HEK293 (cell line): ENCODE measurements around the gene FAM151B.

Experiments used
- CTCF ChIA-PET: fragments of 350-600 bp; formaldehyde crosslinking; extraction: SDS; loops from one replicate; lab custom pipeline; 2021; ENCODE audit warnings: antibody characterized with exemption; lab: Yijun Ruan, JAX
- POLR2A ChIA-PET: fragments of 300-600 bp; formaldehyde crosslinking; extraction: SDS; loops from one replicate; lab custom pipeline; 2020; ENCODE audit warnings: antibody characterized with exemption, inconsistent platforms; lab: Yijun Ruan, JAX
- H3K27ac ChIP-seq: fragments of 200-500 bp; sonication (Bioruptor generic); 2 replicates; pipeline ENCODE4 v1.5.1; 2014; ENCODE audit warnings: low read depth, low read length, control low read depth, inconsistent platforms; ENCODE audit errors: extremely low read depth
- H3K36me3 ChIP-seq, 2 experiments: fragments of 200-500 bp in 1 of 2; sonication (Bioruptor generic) in 1 of 2; 1 replicate in 1 of 2; 2 replicates in 1 of 2; pipeline ENCODE4 v1.5.1; 2014 to 2017; ENCODE audit warnings: inconsistent platforms in 2 of 2, low read length in 2 of 2; ENCODE audit not compliant: control insufficient read depth in 2 of 2, insufficient read depth in 1 of 2
- H3K4me1 ChIP-seq: fragments of 200-500 bp; sonication (Bioruptor generic); 2 replicates; pipeline ENCODE4 v1.5.1; 2014; ENCODE audit warnings: mild to moderate bottlenecking, low read length, inconsistent platforms; ENCODE audit not compliant: control insufficient read depth, insufficient read depth
- H3K4me3 ChIP-seq: 2 replicates; pipeline ENCODE4 v1.5.1; 2011; ENCODE audit warnings: low read depth, mild to moderate bottlenecking, control low read depth, low read length, moderate library complexity
- H3K9me3 ChIP-seq: fragments of 200-500 bp; sonication (Bioruptor generic); 2 replicates; pipeline ENCODE4 v1.5.1; 2014; ENCODE audit warnings: low read depth, low read length, inconsistent platforms; ENCODE audit not compliant: control insufficient read depth, insufficient read depth
- HOXC10 ChIP-seq: sonication (generic); formaldehyde crosslinking; IDR thresholded peaks from 2 replicates; pipeline ENCODE4 v1.8.1; 2023; ENCODE audit warnings: mild to moderate bottlenecking, missing genetic modification reagents
- OSR2 ChIP-seq: fragments of 450-650 bp; formaldehyde crosslinking; IDR thresholded peaks from 2 replicates; pipeline ENCODE4 v1.5.1; 2016; ENCODE audit warnings: missing biosample characterization, missing genetic modification characterization
- SP3 ChIP-seq: fragments of 450-650 bp; formaldehyde crosslinking; IDR thresholded peaks from 2 replicates; pipeline ENCODE4 v1.5.1; 2016; ENCODE audit warnings: missing biosample characterization, missing genetic modification characterization
- ZBTB20 ChIP-seq: fragments of 450-650 bp; formaldehyde crosslinking; IDR thresholded peaks from 2 replicates; pipeline ENCODE4 v1.5.1; 2016; ENCODE audit warnings: missing biosample characterization, missing genetic modification characterization
- ZFP37 ChIP-seq: fragments of 450-650 bp; formaldehyde crosslinking; IDR thresholded peaks from 2 replicates; pipeline ENCODE4 v1.5.1; 2016; ENCODE audit warnings: missing biosample characterization, missing genetic modification characterization
- ZNF239 ChIP-seq: fragments of 450-650 bp; formaldehyde crosslinking; IDR thresholded peaks from 2 replicates; pipeline ENCODE4 v1.5.1; 2016; ENCODE audit warnings: missing biosample characterization, missing genetic modification characterization
- ZNF24 ChIP-seq: fragments of 450-650 bp; formaldehyde crosslinking; IDR thresholded peaks from 2 replicates; pipeline ENCODE4 v1.5.1; 2016; ENCODE audit warnings: missing biosample characterization, missing genetic modification characterization
- ZNF514 ChIP-seq: fragments of 450-650 bp; formaldehyde crosslinking; IDR thresholded peaks from 2 replicates; pipeline ENCODE4 v1.5.1; 2016; ENCODE audit warnings: missing biosample characterization, missing genetic modification characterization
- ZNF585B ChIP-seq: fragments of 450-650 bp; formaldehyde crosslinking; IDR thresholded peaks from 2 replicates; pipeline ENCODE4 v1.5.1; 2016; ENCODE audit warnings: missing biosample characterization, missing genetic modification characterization
- ZNF629 ChIP-seq: fragments of 450-650 bp; formaldehyde crosslinking; IDR thresholded peaks from 2 replicates; pipeline ENCODE4 v1.5.1; 2017; ENCODE audit warnings: missing biosample characterization, missing genetic modification characterization
- ZNF768 ChIP-seq: fragments of 450-650 bp; formaldehyde crosslinking; IDR thresholded peaks from 2 replicates; pipeline ENCODE4 v1.5.1; 2018; ENCODE audit warnings: missing biosample characterization, mild to moderate bottlenecking, missing genetic modification characterization
- TF ChIP-seq, protein P1 (sequence below): fragments of 450-650 bp; formaldehyde crosslinking; IDR thresholded peaks from 2 replicates; pipeline ENCODE4 v1.5.1; 2016; ENCODE audit warnings: missing biosample characterization, missing genetic modification characterization
- TF ChIP-seq, protein P2 (sequence below): fragments of 450-650 bp; formaldehyde crosslinking; IDR thresholded peaks from 2 replicates; pipeline ENCODE4 v1.5.1; 2016; ENCODE audit warnings: missing biosample characterization, missing genetic modification characterization
- TF ChIP-seq, protein P3 (sequence below): fragments of 450-650 bp; formaldehyde crosslinking; conservative IDR thresholded peaks from 2 replicates; pipeline ENCODE4 v1.5.1; 2016; ENCODE audit warnings: low read depth, missing biosample characterization, missing genetic modification characterization
- TF ChIP-seq, protein P4 (sequence below): fragments of 450-650 bp; formaldehyde crosslinking; IDR thresholded peaks from 2 replicates; pipeline ENCODE4 v1.5.1; 2016; ENCODE audit warnings: missing biosample characterization, missing genetic modification characterization

FAM151B gene

DNA sequence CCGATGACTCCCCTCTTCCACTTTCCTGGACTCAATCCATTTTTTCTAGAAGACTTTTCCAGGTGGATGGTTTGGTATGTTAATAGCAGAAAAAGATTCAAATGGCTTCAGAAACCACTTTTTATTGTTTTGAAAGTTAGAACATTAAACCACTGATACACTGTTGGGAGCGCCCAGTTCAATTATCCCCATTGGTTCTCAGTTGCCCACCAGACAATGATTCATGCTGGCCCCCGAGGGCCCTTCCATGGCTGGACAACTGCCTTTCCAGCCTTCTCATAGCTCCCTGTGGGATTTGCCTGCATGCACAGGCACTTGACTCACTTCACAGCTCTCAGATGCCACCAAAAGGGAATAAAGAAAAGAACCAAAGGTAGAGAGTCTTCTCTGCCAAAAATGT is 103.5 kb downstream of the FAM151B start (continued):
- TF ChIP-seq ZNF585B (tag by site-specific recombination) = no peak

DNA sequence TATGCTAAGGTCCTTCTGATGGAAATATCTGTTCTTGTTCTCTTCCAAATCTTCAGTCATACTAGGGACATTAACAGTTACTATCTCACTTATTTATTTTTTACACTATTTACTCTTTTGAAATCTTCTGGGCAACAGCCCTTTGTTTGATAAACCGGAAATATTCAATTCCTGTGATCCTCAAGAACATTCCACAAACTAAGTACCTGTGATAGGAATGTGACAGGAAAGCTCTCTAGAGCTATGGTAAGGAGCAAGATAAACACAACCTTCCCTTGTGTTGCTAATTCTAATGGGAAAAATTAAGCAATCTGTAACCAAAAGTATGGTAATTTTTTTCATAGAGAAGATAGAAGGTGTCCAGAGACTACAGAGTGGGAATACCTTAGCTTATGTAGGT is 104.2 kb downstream of the FAM151B start:
- no peaks in the 10 kb centered on the region for H3K36me3 ChIP-seq
- H3K9me3 ChIP-seq = no peaks in the 10 kb centered on the region
- ChIA-PET POLR2A (no interaction called here), CTCF (interaction anchor here (0.6 kb wide), 2 partner anchors 10 to 39 kb away, joined by 3 to 5 read pairs; no protein-coding TSS in a partner anchor)
- no peaks in the 10 kb centered on the region for H3K4me1 ChIP-seq
- no peak overlapping the region for H3K27ac ChIP-seq
- no peak overlapping the region for H3K4me3 ChIP-seq
- TF ChIP-seq ZNF514 = no peak
- TF ChIP-seq, protein P1, sequence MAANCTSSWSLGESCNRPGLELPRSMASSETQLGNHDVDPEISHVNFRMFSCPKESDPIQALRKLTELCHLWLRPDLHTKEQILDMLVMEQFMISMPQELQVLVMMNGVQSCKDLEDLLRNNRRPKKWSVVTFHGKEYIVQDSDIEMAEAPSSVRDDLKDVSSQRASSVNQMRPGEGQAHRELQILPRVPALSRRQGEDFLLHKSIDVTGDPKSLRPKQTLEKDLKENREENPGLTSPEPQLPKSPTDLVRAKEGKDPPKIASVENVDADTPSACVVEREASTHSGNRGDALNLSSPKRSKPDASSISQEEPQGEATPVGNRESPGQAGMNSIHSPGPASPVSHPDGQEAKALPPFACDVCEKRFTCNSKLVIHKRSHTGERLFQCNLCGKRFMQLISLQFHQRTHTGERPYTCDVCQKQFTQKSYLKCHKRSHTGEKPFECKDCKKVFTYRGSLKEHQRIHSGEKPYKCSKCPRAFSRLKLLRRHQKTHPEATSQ = no peak
- TF ChIP-seq, protein P2, sequence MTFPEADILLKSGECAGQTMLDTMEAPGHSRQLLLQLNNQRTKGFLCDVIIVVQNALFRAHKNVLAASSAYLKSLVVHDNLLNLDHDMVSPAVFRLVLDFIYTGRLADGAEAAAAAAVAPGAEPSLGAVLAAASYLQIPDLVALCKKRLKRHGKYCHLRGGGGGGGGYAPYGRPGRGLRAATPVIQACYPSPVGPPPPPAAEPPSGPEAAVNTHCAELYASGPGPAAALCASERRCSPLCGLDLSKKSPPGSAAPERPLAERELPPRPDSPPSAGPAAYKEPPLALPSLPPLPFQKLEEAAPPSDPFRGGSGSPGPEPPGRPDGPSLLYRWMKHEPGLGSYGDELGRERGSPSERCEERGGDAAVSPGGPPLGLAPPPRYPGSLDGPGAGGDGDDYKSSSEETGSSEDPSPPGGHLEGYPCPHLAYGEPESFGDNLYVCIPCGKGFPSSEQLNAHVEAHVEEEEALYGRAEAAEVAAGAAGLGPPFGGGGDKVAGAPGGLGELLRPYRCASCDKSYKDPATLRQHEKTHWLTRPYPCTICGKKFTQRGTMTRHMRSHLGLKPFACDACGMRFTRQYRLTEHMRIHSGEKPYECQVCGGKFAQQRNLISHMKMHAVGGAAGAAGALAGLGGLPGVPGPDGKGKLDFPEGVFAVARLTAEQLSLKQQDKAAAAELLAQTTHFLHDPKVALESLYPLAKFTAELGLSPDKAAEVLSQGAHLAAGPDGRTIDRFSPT (tag by site-specific recombination) = no peak
- no peak for TF ChIP-seq SP3 (tag by site-specific recombination)
- TF ChIP-seq, protein P3, sequence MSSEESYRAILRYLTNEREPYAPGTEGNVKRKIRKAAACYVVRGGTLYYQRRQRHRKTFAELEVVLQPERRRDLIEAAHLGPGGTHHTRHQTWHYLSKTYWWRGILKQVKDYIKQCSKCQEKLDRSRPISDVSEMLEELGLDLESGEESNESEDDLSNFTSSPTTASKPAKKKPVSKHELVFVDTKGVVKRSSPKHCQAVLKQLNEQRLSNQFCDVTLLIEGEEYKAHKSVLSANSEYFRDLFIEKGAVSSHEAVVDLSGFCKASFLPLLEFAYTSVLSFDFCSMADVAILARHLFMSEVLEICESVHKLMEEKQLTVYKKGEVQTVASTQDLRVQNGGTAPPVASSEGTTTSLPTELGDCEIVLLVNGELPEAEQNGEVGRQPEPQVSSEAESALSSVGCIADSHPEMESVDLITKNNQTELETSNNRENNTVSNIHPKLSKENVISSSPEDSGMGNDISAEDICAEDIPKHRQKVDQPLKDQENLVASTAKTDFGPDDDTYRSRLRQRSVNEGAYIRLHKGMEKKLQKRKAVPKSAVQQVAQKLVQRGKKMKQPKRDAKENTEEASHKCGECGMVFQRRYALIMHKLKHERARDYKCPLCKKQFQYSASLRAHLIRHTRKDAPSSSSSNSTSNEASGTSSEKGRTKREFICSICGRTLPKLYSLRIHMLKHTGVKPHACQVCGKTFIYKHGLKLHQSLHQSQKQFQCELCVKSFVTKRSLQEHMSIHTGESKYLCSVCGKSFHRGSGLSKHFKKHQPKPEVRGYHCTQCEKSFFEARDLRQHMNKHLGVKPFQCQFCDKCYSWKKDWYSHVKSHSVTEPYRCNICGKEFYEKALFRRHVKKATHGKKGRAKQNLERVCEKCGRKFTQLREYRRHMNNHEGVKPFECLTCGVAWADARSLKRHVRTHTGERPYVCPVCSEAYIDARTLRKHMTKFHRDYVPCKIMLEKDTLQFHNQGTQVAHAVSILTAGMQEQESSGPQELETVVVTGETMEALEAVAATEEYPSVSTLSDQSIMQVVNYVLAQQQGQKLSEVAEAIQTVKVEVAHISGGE (tag by site-specific recombination) = no peak
- TF ChIP-seq, protein P4, sequence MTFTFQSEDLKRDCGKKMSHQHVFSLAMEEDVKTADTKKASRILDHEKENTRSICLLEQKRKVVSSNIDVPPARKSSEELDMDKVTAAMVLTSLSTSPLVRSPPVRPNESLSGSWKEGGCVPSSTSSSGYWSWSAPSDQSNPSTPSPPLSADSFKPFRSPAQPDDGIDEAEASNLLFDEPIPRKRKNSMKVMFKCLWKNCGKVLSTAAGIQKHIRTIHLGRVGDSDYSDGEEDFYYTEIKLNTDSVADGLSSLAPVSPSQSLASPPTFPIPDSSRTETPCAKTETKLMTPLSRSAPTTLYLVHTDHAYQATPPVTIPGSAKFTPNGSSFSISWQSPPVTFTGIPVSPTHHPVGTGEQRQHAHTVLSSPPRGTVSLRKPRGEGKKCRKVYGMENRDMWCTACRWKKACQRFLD (tag by site-specific recombination) = no peak
- TF ChIP-seq HOXC10 (CRISPR knock-in tag) = no peak
- TF ChIP-seq ZNF768 = no peak
- no peak for TF ChIP-seq OSR2 (tag by site-specific recombination)
- no peak for TF ChIP-seq ZBTB20 (tag by site-specific recombination)
- TF ChIP-seq ZNF629 (tag by site-specific recombination) = no peak
- TF ChIP-seq ZNF239 (tag by site-specific recombination) = no peak
- no peak for TF ChIP-seq ZNF24 (tag by site-specific recombination)
- no peak for TF ChIP-seq ZFP37 (tag by site-specific recombination)
